GM18873 (cell line): ENCODE measurements around the gene RBM28.

ENCODE experiments used
- ATAC-seq: cut with Tn5 transposase; IDR thresholded peaks from one replicate; pipeline ENCODE4 v1.9.1; 2021; ENCODE audit warnings: mild to moderate bottlenecking, moderate library complexity, moderate number of reproducible peaks; ENCODE audit not compliant: unreplicated experiment, low FRiP score

The RBM28 gene

GRCh38 chr7:128351296-128352152, 7.8 kb upstream of the RBM28 start:
- ATAC-seq, result no peak

- no peak for ATAC-seq
These were observed 7.1 kb upstream of the RBM28 start for GRCh38 chr7:128350708-128351295.

GRCh38 chr7:128349466-128349825, 5.7 kb upstream of the RBM28 start:
- ATAC-seq, result no peak

DNA sequence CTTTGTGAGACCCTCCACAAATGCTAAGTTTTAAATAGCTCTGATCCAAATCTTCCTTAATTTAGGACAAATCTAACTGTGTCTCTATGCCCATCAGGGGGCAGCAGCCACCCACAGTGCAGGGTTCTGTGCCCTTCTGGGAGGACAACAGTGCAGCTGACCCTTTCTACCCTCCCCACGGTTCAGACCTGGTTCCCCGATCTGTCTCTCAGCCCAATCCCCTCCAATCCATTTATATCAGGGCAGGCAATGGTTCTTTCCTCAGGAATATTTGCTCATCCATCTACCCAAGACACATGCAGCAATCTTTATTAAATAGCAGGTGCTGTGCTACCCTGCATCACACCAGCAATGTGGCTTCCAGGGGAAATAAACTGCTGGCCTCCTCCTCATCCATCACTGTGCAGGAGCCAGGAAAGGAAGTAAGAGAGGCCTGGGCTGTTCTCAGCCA, 4.0 kb upstream of the RBM28 start:
- no peak for ATAC-seq

GRCh38 chr7:128344431-128344774, 695 bp upstream of the RBM28 start:
- no peak for ATAC-seq

DNA sequence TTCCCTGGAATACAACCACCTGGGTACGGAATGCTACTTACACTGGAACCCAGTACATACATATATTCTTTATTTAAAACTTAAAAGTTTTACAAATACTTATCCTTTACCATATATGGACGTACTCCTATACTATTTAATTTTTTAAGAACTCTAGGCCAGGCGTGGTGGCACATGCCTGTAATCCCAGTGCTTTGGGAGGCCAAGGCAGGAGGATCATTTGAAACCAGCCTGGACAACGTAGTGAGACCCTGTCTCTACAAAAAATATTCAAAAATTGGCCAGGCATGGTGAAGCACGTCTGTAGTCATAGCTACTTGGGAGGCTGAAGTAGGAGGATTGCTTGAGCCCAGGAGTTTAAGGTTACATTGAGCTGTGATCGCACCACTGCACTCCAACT, 2.0 kb downstream of the RBM28 start:
- no peak for ATAC-seq

DNA sequence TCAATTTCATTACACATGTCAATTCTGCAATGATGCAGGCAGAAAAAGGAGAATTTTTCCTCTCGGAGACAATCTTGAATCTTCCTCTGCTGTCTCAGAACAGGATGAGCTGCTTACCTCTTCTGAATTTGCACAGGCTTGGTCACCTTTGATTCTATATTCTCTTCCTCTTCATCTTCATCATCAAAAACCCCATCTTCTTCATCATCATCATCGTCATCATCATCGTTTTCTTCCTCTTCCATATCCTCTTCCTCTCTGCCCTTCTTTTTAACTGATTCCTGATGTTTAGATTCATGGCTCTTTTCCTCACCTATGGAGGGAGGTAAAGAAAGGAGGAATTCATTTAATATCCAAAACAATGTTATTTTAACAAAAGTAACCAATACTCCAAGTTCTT, 8.0 kb downstream of the RBM28 start:
- ATAC-seq, result no peak

DNA sequence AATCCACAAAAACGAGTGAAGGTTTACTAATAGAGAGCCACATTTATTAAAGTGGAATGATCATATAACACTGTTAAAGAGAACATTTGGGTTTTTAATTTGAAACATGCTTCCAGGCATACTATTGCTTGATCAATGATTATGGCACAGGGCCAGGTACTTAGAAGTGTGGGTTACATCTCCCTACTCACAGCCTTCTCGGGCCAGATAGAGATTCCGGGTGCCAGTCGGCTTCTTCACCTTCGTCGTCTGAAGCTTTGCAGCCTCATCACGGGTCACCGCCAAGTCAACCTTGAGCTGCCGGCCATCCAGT, 19.4 kb downstream of the RBM28 start:
- ATAC-seq, result no peak

DNA sequence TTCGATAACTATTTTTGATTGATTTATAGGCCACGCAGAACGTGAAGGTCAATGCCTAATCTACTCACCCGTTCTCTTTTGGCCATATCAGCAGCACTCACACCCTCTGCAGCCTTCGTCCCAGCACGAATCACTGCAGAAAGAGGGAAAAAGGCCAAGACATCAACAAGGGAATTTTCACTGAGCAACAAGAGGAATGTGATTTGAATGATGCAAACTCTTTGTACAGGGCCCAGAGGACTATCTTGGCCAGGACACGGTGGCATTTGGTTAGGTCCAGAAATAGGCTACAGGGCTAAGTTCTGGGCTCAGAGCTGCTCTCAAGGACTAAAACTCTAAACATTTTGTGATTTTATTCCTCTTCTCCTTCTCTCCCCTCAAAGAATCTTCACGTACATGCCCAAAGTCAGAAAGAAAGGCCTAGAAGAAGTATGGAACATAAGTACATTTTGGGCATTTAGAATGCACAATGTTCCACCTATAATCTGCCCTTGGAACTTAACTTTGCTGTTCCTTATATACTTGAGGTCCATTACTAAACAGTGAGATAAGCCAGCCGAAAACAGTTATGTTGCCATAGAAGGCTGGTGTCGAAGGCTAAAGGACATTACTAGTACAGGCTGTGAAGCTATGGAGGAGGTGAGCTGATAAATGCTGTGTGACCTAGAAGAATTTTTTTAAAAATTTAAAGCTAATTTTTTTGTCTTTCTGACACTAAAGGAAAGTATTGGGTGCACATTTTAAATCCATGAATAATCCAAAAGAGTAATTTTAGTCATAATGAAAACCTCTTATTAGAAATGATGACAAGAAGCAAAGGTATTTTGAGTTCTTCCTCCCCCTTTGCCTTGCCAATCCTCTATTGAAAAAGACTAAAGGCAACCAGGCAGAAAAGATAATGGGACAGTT, 20.0 kb downstream of the RBM28 start:
- no peak for ATAC-seq

- no peak for ATAC-seq
These were observed 20.7 kb downstream of the RBM28 start for GRCh38 chr7:128323040-128323439.

GRCh38 chr7:128322040-128322643, 21.6 kb downstream of the RBM28 start:
- ATAC-seq, result no peak

DNA sequence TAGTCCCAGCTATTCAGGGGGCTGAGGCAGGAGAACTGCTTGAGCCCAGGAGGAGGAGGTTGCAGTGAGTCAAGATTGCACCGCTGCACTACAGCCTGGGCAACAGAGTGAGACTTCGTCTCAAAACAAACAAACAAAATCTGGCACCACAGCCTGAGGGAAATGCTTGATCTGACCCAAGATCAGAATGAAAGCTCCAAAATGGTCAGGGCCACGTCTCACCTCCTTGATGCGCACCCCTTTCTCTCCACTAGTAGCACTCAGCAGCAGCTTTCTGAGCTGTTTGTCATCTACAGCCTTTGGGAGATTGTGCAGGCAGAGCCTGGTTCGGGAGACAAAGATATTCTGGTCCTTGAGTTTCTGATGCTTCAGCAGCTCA, 22.7 kb downstream of the RBM28 start:
- ATAC-seq, result no peak

- ATAC-seq, result no peak
These were observed 25.0 kb downstream of the RBM28 start for GRCh38 chr7:128318691-128319090.

GRCh38 chr7:128311013-128311412, 32.7 kb downstream of the RBM28 start:
- ATAC-seq, result no peak

GRCh38 chr7:128310499-128310898, 33.2 kb downstream of the RBM28 start:
- no peak for ATAC-seq

DNA sequence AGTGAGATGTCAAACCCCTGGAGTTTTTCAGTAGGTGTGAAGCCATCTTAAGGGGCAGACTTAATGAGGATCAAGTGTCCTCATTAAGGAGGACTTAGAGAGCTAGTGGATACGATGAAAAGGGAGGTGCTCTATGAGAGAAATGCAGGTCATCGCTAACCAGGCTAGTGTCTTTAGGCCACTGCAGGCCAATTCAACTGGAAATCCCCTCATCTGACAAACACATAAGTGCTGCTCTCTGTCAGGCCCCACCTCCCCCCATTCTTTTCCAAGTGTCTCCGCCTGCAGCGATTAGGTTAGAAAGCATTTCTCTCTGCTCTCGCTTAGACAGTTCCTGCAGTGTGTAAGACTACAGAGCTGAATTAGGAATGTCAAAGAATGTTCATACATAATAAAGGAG, 33.7 kb downstream of the RBM28 start:
- no peak for ATAC-seq

DNA sequence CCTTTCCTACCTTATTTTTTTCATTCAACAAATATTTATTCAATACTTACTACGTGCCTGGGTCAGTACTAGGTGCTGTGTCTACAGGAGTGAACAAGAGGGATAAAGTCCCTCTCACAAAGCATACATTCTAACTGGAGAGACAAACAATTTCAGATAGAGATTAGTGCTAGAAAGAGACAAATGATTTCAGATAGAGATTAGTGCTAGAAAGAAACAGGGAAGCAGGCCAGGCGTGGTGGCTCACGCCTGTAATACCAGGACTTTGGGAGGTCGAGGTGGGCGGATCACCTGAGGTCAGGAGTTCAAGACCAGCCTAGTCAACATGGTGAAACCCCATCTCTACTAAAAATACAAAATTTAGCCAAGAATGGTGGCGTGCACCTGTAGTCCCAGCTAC, 34.6 kb downstream of the RBM28 start:
- ATAC-seq, result no peak

- ATAC-seq, result no peak
These were observed 36.6 kb downstream of the RBM28 start for GRCh38 chr7:128307061-128307460.

- ATAC-seq, result no peak
These were observed 39.5 kb downstream of the RBM28 start for GRCh38 chr7:128304212-128304611.

DNA sequence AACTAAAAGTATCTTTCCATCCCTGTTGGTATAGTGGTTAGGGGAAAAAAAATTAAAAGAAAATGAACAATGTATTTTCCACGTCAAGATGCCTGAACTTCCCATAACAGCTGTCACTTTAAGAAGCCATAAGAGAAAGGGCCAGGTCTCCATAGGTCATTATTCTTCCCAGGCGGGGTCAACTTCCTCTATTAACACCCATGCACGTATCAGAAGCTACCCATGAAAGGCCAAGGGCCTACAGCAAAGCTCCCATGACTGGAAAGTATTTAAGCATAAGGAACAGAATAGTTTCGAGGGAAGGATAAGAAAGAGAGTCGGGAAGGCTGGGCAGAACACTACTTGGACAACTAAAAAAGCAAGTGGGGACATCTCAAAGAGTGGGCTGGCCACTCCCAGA, 40.1 kb downstream of the RBM28 start:
- no peak for ATAC-seq

GRCh38 chr7:128303133-128303532, 40.6 kb downstream of the RBM28 start:
- no peak for ATAC-seq
